GM18909 (cell line): ENCODE measurements around the gene IRS1.
A peak's percentile ranks its signal among the peaks of the same experiment; 100 is the strongest.

Source experiments
- ATAC-seq: cut with Tn5 transposase; IDR thresholded peaks from one replicate; pipeline ENCODE4 v1.9.1; 2021; ENCODE audit warnings: mild to moderate bottlenecking; ENCODE audit not compliant: unreplicated experiment, poor library complexity

IRS1 gene

GRCh38 chr2:226829721-226830631, 30.4 kb upstream of the IRS1 start:
- no peak for ATAC-seq

DNA sequence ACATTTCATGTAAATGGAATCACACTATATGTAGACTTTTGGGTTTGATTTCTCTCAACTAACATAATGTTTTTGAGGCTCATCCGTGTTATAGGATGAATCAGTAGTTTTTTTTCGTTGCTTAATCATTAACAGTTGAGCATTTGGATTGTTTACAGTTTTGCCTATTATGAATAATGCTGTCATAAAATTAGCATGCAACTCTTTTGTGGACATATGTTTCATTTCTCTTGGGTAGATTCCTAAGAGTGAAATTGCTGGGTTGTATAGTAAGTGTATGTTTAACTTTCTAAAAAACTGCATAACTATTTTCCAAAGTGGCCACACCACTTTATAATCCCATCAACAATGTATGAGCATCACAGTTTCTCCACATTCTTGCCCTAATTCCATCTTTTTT, 28.6 kb upstream of the IRS1 start:
- ATAC-seq: no peak

- no peak for ATAC-seq
Measured at GRCh38 chr2:226825056-226825455, 25.4 kb upstream of the IRS1 start.

DNA sequence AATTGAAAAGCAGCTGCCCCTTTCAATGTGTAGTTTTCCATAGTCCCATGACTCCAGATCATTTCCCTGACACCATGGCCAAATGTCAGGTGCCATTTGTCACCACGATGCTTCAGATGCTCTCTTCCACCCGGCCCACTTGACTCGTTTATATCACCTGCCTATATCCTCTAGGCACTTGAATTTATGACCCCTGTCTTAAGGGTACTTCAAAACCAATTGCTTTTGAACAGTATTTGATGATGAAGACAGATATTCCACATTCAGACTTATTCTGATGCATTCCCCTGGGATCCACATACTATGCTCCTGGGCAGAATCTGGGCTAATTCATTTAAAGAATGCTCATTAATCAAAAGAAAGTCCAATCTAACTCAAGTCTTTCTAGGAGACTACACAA, 19.3 kb upstream of the IRS1 start:
- no peak for ATAC-seq

DNA sequence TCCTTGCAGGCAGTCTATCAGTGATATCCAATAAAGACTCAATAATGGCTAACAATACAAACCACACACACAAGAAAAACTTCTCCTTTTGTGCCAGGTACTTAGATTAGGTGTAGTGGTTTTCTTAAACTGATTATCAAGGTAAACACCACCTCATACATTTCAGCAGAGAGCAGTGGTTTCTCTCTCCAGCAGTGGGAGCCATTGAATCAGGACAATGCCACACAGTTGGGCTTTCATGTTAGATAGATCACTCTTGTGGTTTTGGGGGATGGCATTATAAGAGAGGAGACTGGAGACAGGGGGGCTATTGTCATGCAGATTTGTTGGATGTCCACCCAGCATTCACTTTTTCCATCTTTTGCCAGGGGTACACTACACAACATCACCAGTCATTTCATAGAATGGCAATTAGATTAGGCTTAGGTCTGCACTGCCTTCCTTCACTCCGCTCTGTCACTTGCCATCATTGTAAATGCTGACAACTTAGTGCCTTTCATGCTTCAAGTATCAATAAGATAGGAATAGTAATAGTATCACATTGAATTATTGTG, 13.6 kb upstream of the IRS1 start:
- ATAC-seq: no peak

DNA sequence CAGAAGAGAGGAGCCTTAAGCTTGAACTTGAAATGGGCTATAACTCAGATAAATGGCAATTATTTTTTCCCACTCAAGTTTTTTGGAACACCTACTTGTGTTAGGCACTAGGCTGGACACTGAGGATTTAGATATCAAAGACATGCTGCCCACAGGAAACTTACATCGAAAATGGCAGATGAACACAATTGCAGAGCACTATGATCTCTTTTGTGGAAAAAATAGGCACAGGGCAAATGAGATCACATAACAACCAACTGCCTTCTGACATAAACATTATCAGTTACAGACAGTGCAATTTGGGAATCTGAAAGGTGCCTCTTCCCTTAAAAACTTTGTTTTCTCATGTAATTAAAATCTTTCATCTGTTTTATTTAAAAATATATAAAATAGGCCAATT, 3.8 kb upstream of the IRS1 start:
- no peak for ATAC-seq

DNA sequence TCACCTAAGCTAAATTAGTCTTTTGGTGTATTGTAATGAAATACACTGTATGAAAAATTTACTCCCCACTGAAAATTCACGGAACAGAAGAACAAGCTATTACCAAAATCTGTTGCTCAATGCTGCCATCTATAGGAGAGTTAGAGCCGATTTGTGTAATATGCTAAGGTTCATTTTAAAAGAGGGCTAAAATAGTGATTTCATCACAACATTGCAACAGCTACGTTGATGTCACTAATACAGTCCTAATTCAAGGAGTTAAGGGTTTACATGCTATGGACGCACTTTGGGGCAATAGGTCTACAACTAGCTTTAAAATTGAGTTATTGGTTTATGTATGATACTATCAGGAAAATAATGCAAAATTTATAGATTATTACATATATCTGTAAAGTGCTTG, 3.0 kb upstream of the IRS1 start:
- no peak for ATAC-seq

DNA sequence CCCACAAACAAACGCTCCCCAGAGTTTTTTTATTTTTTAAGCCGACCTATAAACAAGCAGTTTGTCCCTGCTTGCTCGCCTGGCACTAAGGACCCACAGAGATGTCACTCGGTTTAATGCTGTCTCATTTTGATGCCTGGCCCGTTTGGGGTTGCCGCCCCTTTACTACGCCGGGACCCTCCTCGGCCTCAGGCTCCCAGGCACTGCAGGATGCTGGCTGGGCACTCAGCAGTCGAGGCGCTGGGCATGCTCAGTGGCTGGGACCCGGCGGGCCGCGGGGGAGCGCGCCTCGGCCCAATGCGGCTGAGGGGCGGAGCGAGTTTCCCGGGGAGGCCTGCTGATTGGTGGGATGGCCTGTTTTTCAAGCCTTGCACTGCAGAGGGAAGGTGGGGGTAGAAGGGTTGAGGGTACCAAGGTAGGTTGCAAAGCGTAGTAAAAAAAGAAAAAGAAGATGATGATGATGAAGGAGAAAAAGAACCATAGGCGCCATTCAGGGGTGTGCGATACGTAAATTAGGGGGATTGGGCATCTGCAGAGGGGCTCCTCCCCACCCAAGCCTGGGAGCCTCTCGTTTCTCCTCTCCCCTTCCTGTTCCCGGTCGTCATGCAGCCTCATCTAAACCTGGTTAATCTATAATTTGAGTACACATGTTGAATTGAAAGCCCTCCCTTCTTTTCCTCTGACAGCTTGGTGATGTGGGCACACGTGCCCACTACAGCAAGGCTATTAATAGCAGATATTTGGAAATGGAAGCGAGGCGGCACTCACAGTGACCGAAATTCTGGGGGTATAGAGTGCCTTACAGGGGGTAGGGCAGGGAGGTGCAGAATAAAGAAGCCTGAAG, 1.5 kb upstream of the IRS1 start:
- peak; percentile 87 for ATAC-seq

DNA sequence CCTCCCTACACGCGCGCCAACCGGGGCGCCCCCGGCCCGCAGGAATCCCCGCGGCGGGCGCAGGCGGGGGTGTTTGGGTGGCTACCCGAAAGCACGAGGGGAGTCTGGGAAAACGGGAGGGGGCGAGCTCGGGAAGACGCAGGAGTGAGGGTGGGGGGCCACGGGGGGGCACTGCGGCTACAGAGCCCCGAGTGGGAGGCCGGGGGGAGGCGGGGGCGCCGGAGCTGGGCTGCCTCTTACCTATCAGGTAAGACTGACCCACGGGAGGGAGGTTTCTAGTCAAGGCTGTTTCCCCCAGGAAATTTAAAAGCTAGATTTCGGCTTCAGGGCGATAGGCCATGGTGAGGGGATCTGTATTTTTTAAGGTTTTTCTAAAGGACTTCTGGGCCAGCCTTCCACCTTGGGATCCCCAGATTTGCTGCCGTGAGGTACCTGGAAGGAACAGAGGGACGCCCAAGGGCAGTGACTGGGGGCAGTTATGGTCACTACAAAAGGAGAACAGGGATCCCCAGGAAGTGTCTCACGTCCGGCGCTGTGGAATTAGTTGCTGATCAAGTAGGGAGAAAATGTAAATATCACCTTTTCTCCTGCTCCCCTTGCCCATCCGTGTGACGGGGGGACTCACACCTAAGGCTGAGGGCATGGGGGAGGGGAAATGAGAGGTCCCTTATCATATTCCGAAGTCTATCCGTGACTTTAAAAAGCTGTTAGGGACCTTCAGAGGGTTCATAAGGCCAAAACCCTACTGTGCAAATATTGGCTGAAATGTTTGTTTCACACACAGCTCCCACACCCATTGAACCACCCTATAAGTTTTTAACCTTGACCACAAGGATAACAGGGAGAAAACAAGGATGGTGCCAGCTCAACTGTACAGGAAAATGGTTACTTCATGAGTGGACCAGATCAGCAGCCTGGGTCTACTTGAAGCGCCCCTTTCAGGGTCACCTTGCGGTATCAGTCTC, 638 bp upstream of the IRS1 start:
- ATAC-seq: no peak

DNA sequence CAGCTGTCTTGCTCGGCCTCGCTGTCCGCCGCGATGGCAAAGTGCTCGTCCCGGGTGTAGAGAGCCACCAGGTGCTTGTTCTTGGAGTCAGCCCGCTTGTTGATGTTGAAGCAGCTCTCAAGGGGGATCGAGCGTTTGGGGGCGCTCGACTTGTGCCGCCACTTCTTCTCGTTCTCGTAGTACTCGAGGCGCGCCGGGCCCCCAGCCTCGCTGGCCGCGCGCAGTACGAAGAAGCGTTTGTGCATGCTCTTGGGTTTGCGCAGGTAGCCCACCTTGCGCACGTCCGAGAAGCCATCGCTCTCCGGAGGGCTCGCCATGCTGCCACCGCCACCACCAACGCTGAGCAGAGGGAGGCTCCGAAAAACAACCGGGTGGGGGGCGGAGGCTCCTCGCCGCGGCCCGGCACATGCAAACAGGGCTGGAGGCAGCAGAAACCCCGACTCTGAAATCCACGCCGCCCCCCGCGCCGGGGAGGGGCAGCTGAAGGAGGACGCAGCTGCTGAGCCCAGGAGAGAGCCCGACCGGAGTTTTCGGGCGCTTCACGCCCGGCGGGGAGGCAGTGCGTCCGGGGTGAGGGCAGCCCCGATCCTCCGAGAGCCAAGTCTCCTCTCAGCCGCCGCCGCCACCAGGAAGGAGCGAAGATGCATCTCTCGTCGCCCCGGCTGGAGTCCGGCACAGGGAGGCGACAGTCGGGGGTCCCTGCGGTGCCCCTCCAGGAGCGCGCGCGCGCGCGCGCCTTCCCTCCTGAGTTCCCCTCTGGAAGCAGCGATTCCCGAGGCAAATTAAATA, 1.0 kb downstream of the IRS1 start:
- peak; percentile 24 for ATAC-seq

DNA sequence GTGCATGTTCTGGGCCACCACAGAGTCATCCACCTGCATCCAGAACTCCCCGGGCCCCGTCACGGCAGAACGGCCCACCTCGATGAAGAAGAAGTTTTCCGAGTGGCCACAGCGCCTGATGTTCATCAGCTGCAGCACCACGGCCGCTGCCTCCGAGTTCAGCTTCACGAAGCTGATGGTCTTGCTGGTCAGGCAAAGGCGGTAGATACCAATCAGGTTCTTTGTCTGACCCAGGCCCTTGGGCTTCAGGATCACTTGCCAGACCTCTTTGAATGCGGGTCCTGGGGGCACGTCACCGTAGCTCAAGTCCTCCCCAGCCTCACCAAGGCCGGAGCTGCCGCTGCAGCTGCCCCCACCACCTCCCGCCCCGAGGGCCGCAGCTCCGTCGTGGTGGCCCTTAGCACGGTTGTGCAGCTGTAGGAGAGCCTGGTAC, 1.6 kb downstream of the IRS1 start:
- no peak for ATAC-seq

DNA sequence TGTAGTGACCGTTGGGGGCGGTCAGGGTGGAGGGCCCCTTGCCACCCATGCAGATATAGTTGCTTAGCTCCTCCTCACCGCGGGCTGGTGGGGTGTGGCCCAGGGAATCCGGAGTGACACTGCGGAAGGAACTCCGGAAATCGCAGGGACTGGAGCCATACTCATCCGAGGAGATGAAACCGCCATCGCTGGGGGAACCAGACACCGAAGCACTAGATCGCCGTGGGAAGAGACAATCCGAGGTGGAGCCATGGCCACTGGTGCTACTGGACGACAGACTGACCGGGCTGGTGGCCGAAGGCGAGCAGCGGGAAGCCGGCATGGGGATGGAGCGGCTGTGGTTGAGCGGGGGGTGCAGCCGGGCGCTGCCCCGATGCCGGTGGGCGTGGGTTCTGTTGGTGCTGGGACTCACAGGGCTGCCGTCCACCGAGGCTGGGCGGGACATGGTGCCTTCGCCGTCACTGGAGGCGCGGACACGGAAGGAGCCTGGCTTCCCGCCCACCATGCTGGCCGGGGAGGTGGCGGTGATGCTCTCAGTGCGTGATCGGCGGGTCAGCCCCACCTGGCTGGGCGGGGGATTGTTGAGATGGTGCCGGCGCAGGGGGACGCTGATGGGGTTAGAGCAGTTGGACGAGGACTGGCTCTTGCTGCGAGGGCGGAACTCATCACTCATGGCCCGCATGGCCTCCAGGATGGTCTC, 2.2 kb downstream of the IRS1 start:
- ATAC-seq: no peak

DNA sequence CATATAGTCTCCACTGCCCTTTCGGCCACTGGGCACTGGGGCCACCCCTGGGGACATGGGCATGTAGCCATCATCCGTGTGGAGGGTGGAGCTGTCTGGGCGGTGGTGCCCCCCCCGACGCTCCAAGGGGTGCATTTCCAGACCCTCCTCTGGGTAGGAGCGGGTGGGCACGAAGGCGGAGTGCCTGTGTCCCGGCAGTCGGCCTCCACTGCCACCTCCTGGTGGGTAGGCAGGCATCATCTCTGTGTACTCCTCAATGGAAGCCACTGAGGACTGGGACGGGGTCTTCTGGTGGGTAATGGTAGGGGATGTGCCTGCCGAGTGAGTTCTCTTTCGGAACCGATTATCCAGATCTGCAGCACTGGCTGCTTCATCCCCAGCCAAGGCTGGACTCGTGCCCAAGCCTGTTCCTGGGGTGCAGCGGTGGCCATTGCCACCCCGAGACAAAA, 2.8 kb downstream of the IRS1 start:
- no peak for ATAC-seq

DNA sequence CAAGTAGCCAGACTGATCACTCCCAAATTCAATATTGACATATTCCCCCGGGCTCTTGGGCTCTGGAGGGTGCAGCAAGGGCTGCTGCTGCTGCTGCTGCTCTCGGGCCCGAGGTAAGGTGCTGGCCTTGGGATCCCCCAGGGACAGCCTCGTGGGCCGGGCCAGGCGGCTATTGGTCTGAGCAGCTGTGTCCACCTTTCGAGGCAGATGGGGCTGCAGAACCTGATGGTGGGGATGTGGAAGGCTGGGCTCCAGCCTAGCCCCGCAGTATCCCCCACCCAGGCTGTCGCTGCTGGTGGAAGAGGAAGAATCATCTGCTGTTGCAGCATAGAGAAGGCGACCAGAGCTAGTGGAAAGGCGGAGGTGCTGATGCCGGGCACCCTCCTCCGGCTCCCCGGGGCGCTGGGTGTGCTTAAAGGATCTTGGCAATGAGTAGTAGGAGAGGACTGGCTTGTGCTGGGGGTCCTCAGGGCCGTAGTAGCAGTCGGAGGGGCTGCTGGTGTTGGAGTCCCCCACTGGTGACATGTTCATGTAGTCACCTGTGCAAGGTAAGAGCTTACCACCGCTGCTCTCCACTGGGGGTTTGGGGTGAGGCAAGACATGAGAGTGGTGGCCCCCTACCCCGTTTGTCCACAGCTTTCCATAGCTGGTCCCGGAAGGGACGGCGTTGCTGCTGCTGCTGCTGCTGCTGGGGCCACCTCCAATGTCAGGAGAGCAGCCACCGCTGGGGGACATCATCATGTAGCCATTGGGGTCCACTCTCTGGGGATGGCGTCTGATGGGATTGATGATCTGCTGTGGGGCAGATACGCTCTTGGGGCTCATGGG, 3.4 kb downstream of the IRS1 start:
- no peak for ATAC-seq

GRCh38 chr2:226795281-226796011, 4.2 kb downstream of the IRS1 start:
- ATAC-seq: no peak

- ATAC-seq: no peak
Measured at GRCh38 chr2:226794751-226795171, 4.9 kb downstream of the IRS1 start.

- no peak for ATAC-seq
Measured at GRCh38 chr2:226794196-226794661, 5.4 kb downstream of the IRS1 start.
